Measurements from ENCODE around the gene PRKAR1B.

DNA sequence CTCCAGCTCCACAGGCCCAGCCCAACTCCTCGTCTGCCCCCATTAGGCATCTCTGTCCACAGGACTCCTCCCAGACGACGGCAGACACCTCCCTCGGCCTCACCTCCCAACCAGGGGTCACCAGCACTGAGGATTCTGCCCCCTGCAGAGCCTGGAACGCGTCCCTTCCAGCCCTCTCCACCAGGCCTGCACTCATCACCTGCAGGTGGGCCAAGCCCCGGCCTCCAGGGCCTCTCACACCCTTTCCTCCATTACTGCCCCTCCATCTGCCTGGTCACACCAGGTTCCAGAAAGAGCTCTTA, 164.8 kb downstream of the PRKAR1B start:
- no peak for TF ChIP-seq EZH2 (IDR thresholded peaks at IDR 0.05; ENCODE audit: insufficient read depth, low read length)
- TF ChIP-seq CTCF (IDR thresholded peaks at IDR 0.05; ENCODE audit: insufficient read depth, low read depth, low read length), result no peak

All from astrocyte (in vitro differentiated cells and primary cell).